HEK293 (cell line): Measurements from ENCODE around the gene MAP3K20.

Experiments
- CTCF ChIA-PET: fragments of 350-600 bp; formaldehyde crosslinking; extraction: SDS; loops from one replicate; lab custom pipeline; 2021; ENCODE audit warnings: antibody characterized with exemption; lab: Yijun Ruan, JAX
- POLR2A ChIA-PET: fragments of 300-600 bp; formaldehyde crosslinking; extraction: SDS; loops from one replicate; lab custom pipeline; 2020; ENCODE audit warnings: antibody characterized with exemption, inconsistent platforms; lab: Yijun Ruan, JAX
- H3K27ac ChIP-seq: fragments of 200-500 bp; sonication (Bioruptor generic); 2 replicates; pipeline ENCODE4 v1.5.1; 2014; ENCODE audit warnings: low read depth, low read length, control low read depth, inconsistent platforms; ENCODE audit errors: extremely low read depth
- H3K36me3 ChIP-seq, 2 experiments: fragments of 200-500 bp in 1 of 2; sonication (Bioruptor generic) in 1 of 2; 1 replicate in 1 of 2; 2 replicates in 1 of 2; pipeline ENCODE4 v1.5.1; 2014 to 2017; ENCODE audit warnings: inconsistent platforms in 2 of 2, low read length in 2 of 2; ENCODE audit not compliant: control insufficient read depth in 2 of 2, insufficient read depth in 1 of 2
- H3K4me1 ChIP-seq: fragments of 200-500 bp; sonication (Bioruptor generic); 2 replicates; pipeline ENCODE4 v1.5.1; 2014; ENCODE audit warnings: mild to moderate bottlenecking, low read length, inconsistent platforms; ENCODE audit not compliant: control insufficient read depth, insufficient read depth
- H3K4me3 ChIP-seq: 2 replicates; pipeline ENCODE4 v1.5.1; 2011; ENCODE audit warnings: low read depth, mild to moderate bottlenecking, control low read depth, low read length, moderate library complexity
- H3K9me3 ChIP-seq: fragments of 200-500 bp; sonication (Bioruptor generic); 2 replicates; pipeline ENCODE4 v1.5.1; 2014; ENCODE audit warnings: low read depth, low read length, inconsistent platforms; ENCODE audit not compliant: control insufficient read depth, insufficient read depth
- BCL11B ChIP-seq: fragments of 450-650 bp; formaldehyde crosslinking; IDR thresholded peaks from 2 replicates; pipeline ENCODE4 v1.5.1; 2016; ENCODE audit warnings: low read depth, missing biosample characterization, missing genetic modification characterization
- EGR2 ChIP-seq: fragments of 450-650 bp; formaldehyde crosslinking; IDR thresholded peaks from 2 replicates; pipeline ENCODE4 v1.5.1; 2016; ENCODE audit warnings: low read depth, missing biosample characterization, missing genetic modification characterization
- FEZF1 ChIP-seq: fragments of 450-650 bp; formaldehyde crosslinking; IDR thresholded peaks from 2 replicates; pipeline ENCODE4 v1.5.1; 2016; ENCODE audit warnings: missing biosample characterization, missing genetic modification characterization
- PRDM1 ChIP-seq: fragments of 450-650 bp; formaldehyde crosslinking; IDR thresholded peaks from 2 replicates; pipeline ENCODE4; 2016; ENCODE audit warnings: missing biosample characterization, missing genetic modification characterization
- REPIN1 ChIP-seq: fragments of 450-650 bp; formaldehyde crosslinking; IDR thresholded peaks from 2 replicates; pipeline ENCODE4 v1.5.1; 2017; ENCODE audit warnings: missing biosample characterization, missing genetic modification characterization, low read depth
- WT1 ChIP-seq: fragments of 450-650 bp; formaldehyde crosslinking; IDR thresholded peaks from 2 replicates; pipeline ENCODE4 v1.5.1; 2016; ENCODE audit warnings: missing biosample characterization, missing genetic modification characterization
- YY1 ChIP-seq: fragments of 450-650 bp; formaldehyde crosslinking; IDR thresholded peaks from 2 replicates; pipeline ENCODE4 v1.5.1; 2018; ENCODE audit warnings: missing biosample characterization, missing genetic modification characterization
- ZBTB8A ChIP-seq: fragments of 450-650 bp; formaldehyde crosslinking; IDR thresholded peaks from 2 replicates; pipeline ENCODE4 v1.5.1; 2016; ENCODE audit warnings: missing biosample characterization, missing genetic modification characterization
- ZIC2 ChIP-seq: fragments of 450-650 bp; formaldehyde crosslinking; IDR thresholded peaks from 2 replicates; pipeline ENCODE4 v1.5.1; 2016; ENCODE audit warnings: missing biosample characterization, missing genetic modification characterization
- ZNF24 ChIP-seq: fragments of 450-650 bp; formaldehyde crosslinking; IDR thresholded peaks from 2 replicates; pipeline ENCODE4 v1.5.1; 2016; ENCODE audit warnings: missing biosample characterization, missing genetic modification characterization
- ZNF311 ChIP-seq: fragments of 450-650 bp; formaldehyde crosslinking; IDR thresholded peaks from 2 replicates; pipeline ENCODE4 v1.5.1; 2017; ENCODE audit warnings: missing biosample characterization, missing genetic modification characterization, borderline replicate concordance
- ZNF341 ChIP-seq: fragments of 450-650 bp; formaldehyde crosslinking; IDR thresholded peaks from 2 replicates; pipeline ENCODE4; 2016; ENCODE audit warnings: low read depth, missing biosample characterization, missing genetic modification characterization
- ZNF354C ChIP-seq: fragments of 450-650 bp; formaldehyde crosslinking; IDR thresholded peaks from 2 replicates; pipeline ENCODE4 v1.5.1; 2016; ENCODE audit warnings: missing biosample characterization, missing genetic modification characterization, low read depth, borderline replicate concordance
- ZNF366 ChIP-seq: fragments of 450-650 bp; formaldehyde crosslinking; conservative IDR thresholded peaks from 2 replicates; pipeline ENCODE4 v1.5.1; 2016; ENCODE audit warnings: missing biosample characterization, missing genetic modification characterization
- ZNF521 ChIP-seq: fragments of 450-650 bp; formaldehyde crosslinking; IDR thresholded peaks from 2 replicates; pipeline ENCODE4 v1.5.1; 2017; ENCODE audit warnings: missing biosample characterization, mild to moderate bottlenecking, missing genetic modification characterization
- ZNF621 ChIP-seq: fragments of 450-650 bp; formaldehyde crosslinking; IDR thresholded peaks from 2 replicates; pipeline ENCODE4 v1.5.1; 2017; ENCODE audit warnings: missing biosample characterization, missing genetic modification characterization
- ZNF777 ChIP-seq: fragments of 450-650 bp; formaldehyde crosslinking; IDR thresholded peaks from 2 replicates; pipeline ENCODE4 v1.5.1; 2017; ENCODE audit warnings: missing biosample characterization, missing genetic modification characterization, borderline replicate concordance
- ZNF785 ChIP-seq: fragments of 450-650 bp; formaldehyde crosslinking; IDR thresholded peaks from 2 replicates; pipeline ENCODE4 v1.5.1; 2016; ENCODE audit warnings: missing biosample characterization, missing genetic modification characterization
- ZXDB ChIP-seq: fragments of 450-650 bp; formaldehyde crosslinking; IDR thresholded peaks from 2 replicates; pipeline ENCODE4 v1.5.1; 2016; ENCODE audit warnings: missing biosample characterization, missing genetic modification characterization
- TF ChIP-seq, protein P1 (sequence below): fragments of 450-650 bp; formaldehyde crosslinking; IDR thresholded peaks from 2 replicates; pipeline ENCODE4 v1.5.1; 2016; ENCODE audit warnings: missing biosample characterization, missing genetic modification characterization
- TF ChIP-seq, protein P2 (sequence below): fragments of 450-650 bp; formaldehyde crosslinking; conservative IDR thresholded peaks from 2 replicates; pipeline ENCODE4 v1.5.1; 2016; ENCODE audit warnings: low read depth, missing biosample characterization, missing genetic modification characterization
- TF ChIP-seq, protein P3 (sequence below): fragments of 450-650 bp; formaldehyde crosslinking; IDR thresholded peaks from 2 replicates; pipeline ENCODE4 v1.5.1; 2016; ENCODE audit warnings: missing biosample characterization, missing genetic modification characterization
- TF ChIP-seq, protein P4 (sequence below): fragments of 450-650 bp; formaldehyde crosslinking; IDR thresholded peaks from 2 replicates; pipeline ENCODE4 v1.5.1; 2016; ENCODE audit warnings: missing biosample characterization, missing genetic modification characterization
- TF ChIP-seq, protein P5 (sequence below): fragments of 450-650 bp; formaldehyde crosslinking; IDR thresholded peaks from 2 replicates; pipeline ENCODE4 v1.5.1; 2017; ENCODE audit warnings: missing biosample characterization, missing genetic modification characterization

Gene MAP3K20

GRCh38 chr2:173119069-173119807 is 43.6 kb downstream of the MAP3K20 start:
- CTCF ChIA-PET, result interaction anchor here (0.6 kb wide), 2 partner anchors 91 to 97 kb away, joined by 3 to 5 read pairs; no protein-coding TSS in a partner anchor
- Histone ChIP-seq H3K36me3 (no peaks in the 10 kb centered on the region), H3K9me3 (no peaks in the 10 kb centered on the region), H3K4me3 (no peak overlapping the region), H3K27ac (no peak overlapping the region), H3K4me1 (no peaks in the 10 kb centered on the region)
- POLR2A ChIA-PET, result no interaction called here
- TF ChIP-seq, protein P1, sequence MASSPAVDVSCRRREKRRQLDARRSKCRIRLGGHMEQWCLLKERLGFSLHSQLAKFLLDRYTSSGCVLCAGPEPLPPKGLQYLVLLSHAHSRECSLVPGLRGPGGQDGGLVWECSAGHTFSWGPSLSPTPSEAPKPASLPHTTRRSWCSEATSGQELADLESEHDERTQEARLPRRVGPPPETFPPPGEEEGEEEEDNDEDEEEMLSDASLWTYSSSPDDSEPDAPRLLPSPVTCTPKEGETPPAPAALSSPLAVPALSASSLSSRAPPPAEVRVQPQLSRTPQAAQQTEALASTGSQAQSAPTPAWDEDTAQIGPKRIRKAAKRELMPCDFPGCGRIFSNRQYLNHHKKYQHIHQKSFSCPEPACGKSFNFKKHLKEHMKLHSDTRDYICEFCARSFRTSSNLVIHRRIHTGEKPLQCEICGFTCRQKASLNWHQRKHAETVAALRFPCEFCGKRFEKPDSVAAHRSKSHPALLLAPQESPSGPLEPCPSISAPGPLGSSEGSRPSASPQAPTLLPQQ (tag by site-specific recombination), result peak; percentile 97
- TF ChIP-seq YY1 (tag by site-specific recombination) (no peak), ZNF621 (tag by site-specific recombination) (no peak), WT1 (tag by site-specific recombination) (no peak), BCL11B (tag by site-specific recombination) (no peak), ZNF341 (tag by site-specific recombination) (no peak), ZNF777 (no peak), PRDM1 (tag by site-specific recombination) (no peak), ZXDB (tag by site-specific recombination) (no peak), ZNF24 (no peak), EGR2 (tag by site-specific recombination) (no peak), FEZF1 (tag by site-specific recombination) (no peak), ZNF366 (tag by site-specific recombination) (no peak), ZNF311 (no peak), ZNF521 (tag by site-specific recombination) (no peak), ZBTB8A (peak; percentile 26; the same call in 1 of the 2 replicates), ZNF785 (tag by site-specific recombination) (no peak), ZIC2 (tag by site-specific recombination) (peak; percentile 81), ZNF354C (no peak), REPIN1 (tag by site-specific recombination) (no peak)
- TF ChIP-seq, protein P2, sequence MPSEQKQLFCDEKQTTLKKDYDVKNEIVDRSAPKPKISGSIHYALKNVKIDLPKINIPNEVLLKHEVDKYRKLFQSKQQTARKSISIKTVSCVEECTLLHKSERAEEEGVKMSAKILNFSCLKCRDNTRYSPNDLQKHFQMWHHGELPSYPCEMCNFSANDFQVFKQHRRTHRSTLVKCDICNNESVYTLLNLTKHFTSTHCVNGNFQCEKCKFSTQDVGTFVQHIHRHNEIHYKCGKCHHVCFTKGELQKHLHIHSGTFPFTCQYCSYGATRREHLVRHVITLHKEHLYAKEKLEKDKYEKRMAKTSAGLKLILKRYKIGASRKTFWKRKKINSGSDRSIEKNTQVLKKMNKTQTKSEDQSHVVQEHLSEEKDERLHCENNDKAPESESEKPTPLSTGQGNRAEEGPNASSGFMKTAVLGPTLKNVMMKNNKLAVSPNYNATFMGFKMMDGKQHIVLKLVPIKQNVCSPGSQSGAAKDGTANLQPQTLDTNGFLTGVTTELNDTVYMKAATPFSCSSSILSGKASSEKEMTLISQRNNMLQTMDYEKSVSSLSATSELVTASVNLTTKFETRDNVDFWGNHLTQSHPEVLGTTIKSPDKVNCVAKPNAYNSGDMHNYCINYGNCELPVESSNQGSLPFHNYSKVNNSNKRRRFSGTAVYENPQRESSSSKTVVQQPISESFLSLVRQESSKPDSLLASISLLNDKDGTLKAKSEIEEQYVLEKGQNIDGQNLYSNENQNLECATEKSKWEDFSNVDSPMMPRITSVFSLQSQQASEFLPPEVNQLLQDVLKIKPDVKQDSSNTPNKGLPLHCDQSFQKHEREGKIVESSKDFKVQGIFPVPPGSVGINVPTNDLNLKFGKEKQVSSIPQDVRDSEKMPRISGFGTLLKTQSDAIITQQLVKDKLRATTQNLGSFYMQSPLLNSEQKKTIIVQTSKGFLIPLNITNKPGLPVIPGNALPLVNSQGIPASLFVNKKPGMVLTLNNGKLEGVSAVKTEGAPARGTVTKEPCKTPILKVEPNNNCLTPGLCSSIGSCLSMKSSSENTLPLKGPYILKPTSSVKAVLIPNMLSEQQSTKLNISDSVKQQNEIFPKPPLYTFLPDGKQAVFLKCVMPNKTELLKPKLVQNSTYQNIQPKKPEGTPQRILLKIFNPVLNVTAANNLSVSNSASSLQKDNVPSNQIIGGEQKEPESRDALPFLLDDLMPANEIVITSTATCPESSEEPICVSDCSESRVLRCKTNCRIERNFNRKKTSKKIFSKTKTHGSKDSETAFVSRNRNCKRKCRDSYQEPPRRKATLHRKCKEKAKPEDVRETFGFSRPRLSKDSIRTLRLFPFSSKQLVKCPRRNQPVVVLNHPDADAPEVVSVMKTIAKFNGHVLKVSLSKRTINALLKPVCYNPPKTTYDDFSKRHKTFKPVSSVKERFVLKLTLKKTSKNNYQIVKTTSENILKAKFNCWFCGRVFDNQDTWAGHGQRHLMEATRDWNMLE, result no peak
- TF ChIP-seq, protein P3, sequence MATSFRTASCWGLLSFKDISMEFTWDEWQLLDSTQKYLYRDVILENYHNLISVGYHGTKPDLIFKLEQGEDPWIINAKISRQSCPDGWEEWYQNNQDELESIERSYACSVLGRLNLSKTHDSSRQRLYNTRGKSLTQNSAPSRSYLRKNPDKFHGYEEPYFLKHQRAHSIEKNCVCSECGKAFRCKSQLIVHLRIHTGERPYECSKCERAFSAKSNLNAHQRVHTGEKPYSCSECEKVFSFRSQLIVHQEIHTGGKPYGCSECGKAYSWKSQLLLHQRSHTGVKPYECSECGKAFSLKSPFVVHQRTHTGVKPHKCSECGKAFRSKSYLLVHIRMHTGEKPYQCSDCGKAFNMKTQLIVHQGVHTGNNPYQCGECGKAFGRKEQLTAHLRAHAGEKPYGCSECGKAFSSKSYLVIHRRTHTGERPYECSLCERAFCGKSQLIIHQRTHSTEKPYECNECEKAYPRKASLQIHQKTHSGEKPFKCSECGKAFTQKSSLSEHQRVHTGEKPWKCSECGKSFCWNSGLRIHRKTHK (tag by site-specific recombination), result no peak
- TF ChIP-seq, protein P4, sequence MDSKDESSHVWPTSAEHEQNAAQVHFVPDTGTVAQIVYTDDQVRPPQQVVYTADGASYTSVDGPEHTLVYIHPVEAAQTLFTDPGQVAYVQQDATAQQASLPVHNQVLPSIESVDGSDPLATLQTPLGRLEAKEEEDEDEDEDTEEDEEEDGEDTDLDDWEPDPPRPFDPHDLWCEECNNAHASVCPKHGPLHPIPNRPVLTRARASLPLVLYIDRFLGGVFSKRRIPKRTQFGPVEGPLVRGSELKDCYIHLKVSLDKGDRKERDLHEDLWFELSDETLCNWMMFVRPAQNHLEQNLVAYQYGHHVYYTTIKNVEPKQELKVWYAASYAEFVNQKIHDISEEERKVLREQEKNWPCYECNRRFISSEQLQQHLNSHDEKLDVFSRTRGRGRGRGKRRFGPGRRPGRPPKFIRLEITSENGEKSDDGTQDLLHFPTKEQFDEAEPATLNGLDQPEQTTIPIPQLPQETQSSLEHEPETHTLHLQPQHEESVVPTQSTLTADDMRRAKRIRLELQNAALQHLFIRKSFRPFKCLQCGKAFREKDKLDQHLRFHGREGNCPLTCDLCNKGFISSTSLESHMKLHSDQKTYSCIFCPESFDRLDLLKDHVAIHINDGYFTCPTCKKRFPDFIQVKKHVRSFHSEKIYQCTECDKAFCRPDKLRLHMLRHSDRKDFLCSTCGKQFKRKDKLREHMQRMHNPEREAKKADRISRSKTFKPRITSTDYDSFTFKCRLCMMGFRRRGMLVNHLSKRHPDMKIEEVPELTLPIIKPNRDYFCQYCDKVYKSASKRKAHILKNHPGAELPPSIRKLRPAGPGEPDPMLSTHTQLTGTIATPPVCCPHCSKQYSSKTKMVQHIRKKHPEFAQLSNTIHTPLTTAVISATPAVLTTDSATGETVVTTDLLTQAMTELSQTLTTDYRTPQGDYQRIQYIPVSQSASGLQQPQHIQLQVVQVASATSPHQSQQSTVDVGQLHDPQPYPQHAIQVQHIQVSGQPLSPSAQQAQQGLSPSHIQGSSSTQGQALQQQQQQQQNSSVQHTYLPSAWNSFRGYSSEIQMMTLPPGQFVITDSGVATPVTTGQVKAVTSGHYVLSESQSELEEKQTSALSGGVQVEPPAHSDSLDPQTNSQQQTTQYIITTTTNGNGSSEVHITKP (tag by site-specific recombination), result 0 out of 2 replicates have a peak, but pooled peaks have one; percentile 13
- TF ChIP-seq, protein P5, sequence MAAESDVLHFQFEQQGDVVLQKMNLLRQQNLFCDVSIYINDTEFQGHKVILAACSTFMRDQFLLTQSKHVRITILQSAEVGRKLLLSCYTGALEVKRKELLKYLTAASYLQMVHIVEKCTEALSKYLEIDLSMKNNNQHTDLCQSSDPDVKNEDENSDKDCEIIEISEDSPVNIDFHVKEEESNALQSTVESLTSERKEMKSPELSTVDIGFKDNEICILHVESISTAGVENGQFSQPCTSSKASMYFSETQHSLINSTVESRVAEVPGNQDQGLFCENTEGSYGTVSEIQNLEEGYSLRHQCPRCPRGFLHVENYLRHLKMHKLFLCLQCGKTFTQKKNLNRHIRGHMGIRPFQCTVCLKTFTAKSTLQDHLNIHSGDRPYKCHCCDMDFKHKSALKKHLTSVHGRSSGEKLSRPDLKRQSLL (tag by site-specific recombination), result no peak
